Measurements from ENCODE around the gene DNAH11.

DNA sequence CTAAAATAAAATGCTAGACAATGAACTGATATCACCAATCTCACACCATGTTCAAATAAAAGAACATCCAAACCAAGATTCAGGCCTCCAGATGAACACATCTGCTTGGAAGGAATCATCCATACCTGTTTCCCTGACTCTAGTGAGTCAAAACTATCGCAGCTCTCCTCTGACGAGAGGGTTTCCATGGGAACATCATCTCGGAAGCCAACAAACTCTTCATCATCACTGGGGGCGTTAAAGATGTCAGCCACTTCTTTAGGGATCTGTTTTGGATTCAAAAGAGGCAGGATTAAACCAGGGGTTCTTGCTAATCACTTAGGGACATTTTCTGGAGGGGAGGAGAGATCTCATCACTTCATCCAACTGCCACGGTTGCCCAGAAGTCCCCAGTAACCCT is 373.8 kb downstream of the DNAH11 start:
- TF ChIP-seq POLR2A (IDR thresholded peaks at IDR 0.05): no peak
- TF ChIP-seq, protein P1, sequence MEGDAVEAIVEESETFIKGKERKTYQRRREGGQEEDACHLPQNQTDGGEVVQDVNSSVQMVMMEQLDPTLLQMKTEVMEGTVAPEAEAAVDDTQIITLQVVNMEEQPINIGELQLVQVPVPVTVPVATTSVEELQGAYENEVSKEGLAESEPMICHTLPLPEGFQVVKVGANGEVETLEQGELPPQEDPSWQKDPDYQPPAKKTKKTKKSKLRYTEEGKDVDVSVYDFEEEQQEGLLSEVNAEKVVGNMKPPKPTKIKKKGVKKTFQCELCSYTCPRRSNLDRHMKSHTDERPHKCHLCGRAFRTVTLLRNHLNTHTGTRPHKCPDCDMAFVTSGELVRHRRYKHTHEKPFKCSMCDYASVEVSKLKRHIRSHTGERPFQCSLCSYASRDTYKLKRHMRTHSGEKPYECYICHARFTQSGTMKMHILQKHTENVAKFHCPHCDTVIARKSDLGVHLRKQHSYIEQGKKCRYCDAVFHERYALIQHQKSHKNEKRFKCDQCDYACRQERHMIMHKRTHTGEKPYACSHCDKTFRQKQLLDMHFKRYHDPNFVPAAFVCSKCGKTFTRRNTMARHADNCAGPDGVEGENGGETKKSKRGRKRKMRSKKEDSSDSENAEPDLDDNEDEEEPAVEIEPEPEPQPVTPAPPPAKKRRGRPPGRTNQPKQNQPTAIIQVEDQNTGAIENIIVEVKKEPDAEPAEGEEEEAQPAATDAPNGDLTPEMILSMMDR (IDR thresholded peaks at IDR 0.05): no peak
